Thyroid gland (tissue), 4 donors: ENCODE results near the gene EGFR. TPM values are rescaled to one million over a fixed set of nuclear protein-coding genes. Genes with fewer than 3 reads are reported as not detected.

Experiments used
- DNase-seq, 2 donors: peaks; one replicate each; pipeline ENCODE4 v3.0.0-alpha.2; 2019
- H3K27ac ChIP-seq, 3 donors: fragments of 200-600 bp; sonication (generic); 1 replicate in 2 of 3; 2 replicates in 1 of 3; pipeline ENCODE4 v1.5.1; 2016 to 2019; ENCODE audit warnings: mild to moderate bottlenecking in 1 of 3, moderate library complexity in 1 of 3
- H3K27me3 ChIP-seq: fragments of 200-600 bp; sonication (generic); one replicate; pipeline ENCODE4 v1.5.1; 2019
- H3K36me3 ChIP-seq, 2 donors: fragments of 200-600 bp; sonication (generic); one replicate each; pipeline ENCODE4 v1.5.1; 2016 to 2019
- H3K4me1 ChIP-seq, 2 donors: fragments of 200-600 bp; sonication (generic); one replicate each; pipeline ENCODE4 v1.5.1; 2017 to 2019
- H3K4me3 ChIP-seq, 3 donors: fragments of 200-600 bp; sonication (generic); replicated peaks in 1 of 3; 1 replicate in 2 of 3; 2 replicates in 1 of 3; pipeline ENCODE4 v1.5.1; 2016; ENCODE audit warnings: mild to moderate bottlenecking in 1 of 3
- H3K9me3 ChIP-seq: fragments of 200-600 bp; sonication (generic); one replicate; pipeline ENCODE4 v1.5.1; 2017
- CTCF ChIP-seq, 6 experiments: fragments of 200-600 bp in 3 of 6; fragments of 450-650 bp in 3 of 6; sonication (generic) in 3 of 6; IDR thresholded peaks; one replicate each; pipeline ENCODE4 v1.5.1; 2016 to 2019; ENCODE audit warnings: antibody characterized with exemption in 6 of 6, mild to moderate bottlenecking in 2 of 6, inconsistent platforms in 1 of 6, moderate library complexity in 1 of 6
- POLR2A ChIP-seq, 2 donors: fragments of 450-650 bp; IDR thresholded peaks; one replicate each; pipeline ENCODE4 v1.6.1; 2017; ENCODE audit warnings: antibody characterized with exemption in 2 of 2, mild to moderate bottlenecking in 2 of 2, moderate library complexity in 1 of 2
- whole genome bisulfite sequencing, 2 donors: methylation state at CpG; one replicate each; pipeline ENCODE4 v1.1.5; 2017; 5-methylcytosine and 5-hydroxymethylcytosine counted together
- intact Hi-C: fragments of 100-400 bp; cut with DNase I; formaldehyde crosslinking; loops from one replicate; pipeline ENCODE4 v1.15.1; 2023
- total RNA-seq, 4 donors: library from RNA; depleted of rRNA; stranded (reverse); fragments of >200 nt; gene quantifications; one replicate each; pipeline ENCODE4 v1.2.3, GENCODE V29; 2016

The EGFR gene
- total RNA-seq, 4 donors from 2014 or later = 57.5 to 96.2 (median 84.7) TPM

DNA sequence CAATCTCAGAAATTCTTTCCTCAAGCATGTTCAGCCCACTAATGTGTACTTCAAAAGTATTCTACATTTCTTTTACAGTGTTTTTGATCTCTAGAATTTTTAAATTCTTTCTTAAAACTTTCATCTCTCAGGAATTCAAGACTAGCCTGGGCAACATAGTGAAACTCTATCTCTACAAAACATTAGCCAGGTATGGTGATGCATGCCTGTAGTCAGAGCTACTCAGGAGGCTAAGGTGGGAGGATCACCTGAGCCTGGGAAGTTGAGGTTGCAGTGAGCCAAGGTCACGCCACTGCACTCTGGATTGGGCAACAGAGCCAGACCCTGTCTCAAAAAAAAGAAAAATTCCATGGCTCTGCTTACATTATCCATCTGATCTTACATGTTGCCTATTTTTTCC is 5.0 kb upstream of the EGFR start:
- Histone ChIP-seq H3K4me1 (peaks cover 9 to 15% of the 10 kb centered on the region in 2 donors), H3K27me3 (no peaks in the 10 kb centered on the region), H3K36me3 (no peaks in the 10 kb centered on the region), H3K9me3 (no peaks in the 10 kb centered on the region), H3K27ac (no peak overlapping the region), H3K4me3 (no peak overlapping the region)
- WGBS, 2 donors = 90 to 95% methylated on average over 1 of the region's 1 CpG
- no peak for DNase-seq
- intact Hi-C loops = no loop called here
- TF ChIP-seq POLR2A (IDR thresholded peaks at IDR 0.05) = no peak
- no peak for TF ChIP-seq CTCF (IDR thresholded peaks at IDR 0.05)

- Histone ChIP-seq H3K9me3 (no peaks in the 10 kb centered on the region), H3K4me3 (no peak overlapping the region), H3K4me1 (peaks cover 20 to 22% of the 10 kb centered on the region in 2 donors), H3K27me3 (no peaks in the 10 kb centered on the region), H3K36me3 (no peaks in the 10 kb centered on the region), H3K27ac (no peak overlapping the region)
- WGBS, 2 donors = 92 to 96% methylated on average over 5 of the region's 5 CpGs
- TF ChIP-seq CTCF (IDR thresholded peaks at IDR 0.05) (no peak), POLR2A (IDR thresholded peaks at IDR 0.05) (no peak)
- intact Hi-C loops = no loop called here
- no peak for DNase-seq
These were observed 2.6 kb upstream of the EGFR start for GRCh38 chr7:55016061-55016745.

GRCh38 chr7:55016746-55017090 is 2.1 kb upstream of the EGFR start:
- DNase-seq = no peak
- Histone ChIP-seq H3K36me3 (no peaks in the 10 kb centered on the region), H3K4me1 (peaks cover 25 to 28% of the 10 kb centered on the region in 2 donors), H3K9me3 (no peaks in the 10 kb centered on the region), H3K4me3 (no peak overlapping the region), H3K27ac (no peak overlapping the region), H3K27me3 (no peaks in the 10 kb centered on the region)
- intact Hi-C loops = no loop called here
- WGBS, 2 donors = 86 to 94% methylated on average over 3 of the region's 3 CpGs
- TF ChIP-seq CTCF (IDR thresholded peaks at IDR 0.05) (no peak), POLR2A (IDR thresholded peaks at IDR 0.05) (no peak)

DNA sequence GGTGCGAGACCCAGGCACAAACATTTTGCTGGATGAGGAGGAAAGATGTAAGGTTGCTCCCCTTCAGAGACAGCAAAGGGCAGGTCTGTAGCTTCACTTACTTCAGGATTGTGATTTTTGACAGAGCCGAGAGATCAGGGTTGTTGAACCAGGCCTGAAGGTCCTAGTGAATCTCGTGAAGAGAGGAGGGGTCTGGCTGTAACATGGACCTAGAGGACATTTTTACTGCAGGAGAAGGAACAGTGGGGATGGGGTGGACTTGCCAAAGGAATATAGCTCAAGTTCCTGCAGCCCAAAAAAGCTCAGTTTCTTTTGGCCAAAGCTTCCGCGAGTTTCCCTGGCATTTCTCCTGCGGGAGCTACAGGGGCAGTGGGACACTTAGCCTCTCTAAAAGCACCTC is 976 bp upstream of the EGFR start:
- H3K36me3 ChIP-seq = no peaks in the 10 kb centered on the region
- intact Hi-C loops = no loop called here
- H3K4me1 ChIP-seq = peaks cover 36% of the 10 kb centered on the region in 2 donors
- TF ChIP-seq CTCF (IDR thresholded peaks at IDR 0.05) (no peak), POLR2A (IDR thresholded peaks at IDR 0.05) (no peak)
- peak overlapping the region in 1 of 3 donors; percentile 89 for H3K4me3 ChIP-seq
- peak in 1 of 2 donors; percentile 42 for DNase-seq
- H3K27me3 ChIP-seq = no peaks in the 10 kb centered on the region
- WGBS, 2 donors = 33 to 43% methylated on average over 6 of the region's 6 CpGs
- H3K27ac ChIP-seq = peak overlapping the region; percentile 75 to 97 (median 91)
- H3K9me3 ChIP-seq = no peaks in the 10 kb centered on the region

DNA sequence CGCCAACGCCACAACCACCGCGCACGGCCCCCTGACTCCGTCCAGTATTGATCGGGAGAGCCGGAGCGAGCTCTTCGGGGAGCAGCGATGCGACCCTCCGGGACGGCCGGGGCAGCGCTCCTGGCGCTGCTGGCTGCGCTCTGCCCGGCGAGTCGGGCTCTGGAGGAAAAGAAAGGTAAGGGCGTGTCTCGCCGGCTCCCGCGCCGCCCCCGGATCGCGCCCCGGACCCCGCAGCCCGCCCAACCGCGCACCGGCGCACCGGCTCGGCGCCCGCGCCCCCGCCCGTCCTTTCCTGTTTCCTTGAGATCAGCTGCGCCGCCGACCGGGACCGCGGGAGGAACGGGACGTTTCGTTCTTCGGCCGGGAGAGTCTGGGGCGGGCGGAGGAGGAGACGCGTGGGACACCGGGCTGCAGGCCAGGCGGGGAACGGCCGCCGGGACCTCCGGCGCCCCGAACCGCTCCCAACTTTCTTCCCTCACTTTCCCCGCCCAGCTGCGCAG is 424 bp downstream of the EGFR start:
- H3K36me3 ChIP-seq = no peaks in the 10 kb centered on the region
- TF ChIP-seq POLR2A (IDR thresholded peaks at IDR 0.05) (peak in 1 of 2 donors; percentile 34), CTCF (IDR thresholded peaks at IDR 0.05) (peak in 1 of 6 experiments; percentile 5)
- peak overlapping the region; percentile 91 to 97 (median 96) for H3K27ac ChIP-seq
- WGBS, 2 donors = 0 to 13% methylated on average over 2 to 8 of the region's 70 CpGs
- DNase-seq = peak; percentile 89 to 90
- peaks cover 41 to 44% of the 10 kb centered on the region in 2 donors for H3K4me1 ChIP-seq
- intact Hi-C loops = no loop called here
- H3K4me3 ChIP-seq = peak overlapping the region; percentile 57 to 89 (median 71)
- no peaks in the 10 kb centered on the region for H3K27me3 ChIP-seq
- no peaks in the 10 kb centered on the region for H3K9me3 ChIP-seq
